GM23338 (cell line): Measurements from ENCODE around the gene CYB561D2. TPM values are rescaled to one million over a fixed set of nuclear protein-coding genes. Genes with fewer than 3 reads are reported as not detected.

Experiments
- ATAC-seq: fragments of 200-7000 bp; cut with Tn5 transposase; 3 replicates; pipeline ENCODE4 v1.9.1; 2020
- DNase-seq: peaks from one replicate; pipeline ENCODE4 v3.0.0-alpha.2; 2015; ENCODE audit warnings: low spot score
- H2AFZ ChIP-seq: fragments of 200-600 bp; sonication (generic); 2 replicates; pipeline ENCODE4 v1.8.0; 2016; ENCODE audit warnings: antibody characterized with exemption, mild to moderate bottlenecking, moderate library complexity
- H3F3A ChIP-seq: fragments of 200-600 bp; sonication (generic); replicated peaks from 2 replicates; pipeline ENCODE4 v1.8.0; 2017; ENCODE audit warnings: antibody characterized with exemption, mixed run types, low read depth
- H3K27ac ChIP-seq: fragments of 200-600 bp; sonication (generic); 2 replicates; pipeline ENCODE4 v1.6.1; 2016; ENCODE audit warnings: low read depth
- H3K27me3 ChIP-seq: fragments of 200-600 bp; sonication (generic); 2 replicates; pipeline ENCODE4 v1.8.0; 2016; ENCODE audit warnings: mild to moderate bottlenecking, mixed run types, moderate library complexity; ENCODE audit not compliant: insufficient read depth
- H3K36me3 ChIP-seq: fragments of 200-600 bp; sonication (generic); 2 replicates; pipeline ENCODE4 v1.8.0; 2016; ENCODE audit warnings: mild to moderate bottlenecking; ENCODE audit not compliant: insufficient read depth
- H3K4me1 ChIP-seq: fragments of 200-600 bp; sonication (generic); 2 replicates; pipeline ENCODE4 v1.8.0; 2016; ENCODE audit warnings: mild to moderate bottlenecking, moderate library complexity; ENCODE audit not compliant: insufficient read depth
- H3K4me2 ChIP-seq: fragments of 200-600 bp; sonication (generic); 2 replicates; pipeline ENCODE4 v1.7.1; 2017; ENCODE audit warnings: mixed run types
- H3K4me3 ChIP-seq: fragments of 200-600 bp; sonication (generic); 2 replicates; pipeline ENCODE4 v1.6.1; 2016; ENCODE audit warnings: mixed run types
- H3K79me2 ChIP-seq: fragments of 200-600 bp; sonication (generic); replicated peaks from 2 replicates; pipeline ENCODE4 v1.8.0; 2017; ENCODE audit warnings: mild to moderate bottlenecking; ENCODE audit not compliant: insufficient read depth
- H3K9me2 ChIP-seq: fragments of 200-600 bp; sonication (generic); 2 replicates; pipeline ENCODE4 v1.8.0; 2017; ENCODE audit not compliant: insufficient read depth
- H4K20me1 ChIP-seq: fragments of 200-600 bp; sonication (generic); replicated peaks from 2 replicates; pipeline ENCODE4 v1.8.0; 2017; ENCODE audit warnings: mild to moderate bottlenecking; ENCODE audit not compliant: insufficient read depth
- H3K27ac Mint-ChIP-seq: 2 replicates; pipeline ENCODE4 v1.8.0; 2020; ENCODE audit warnings: inconsistent platforms, mild to moderate bottlenecking, moderate library complexity, mixed read lengths
- H3K27me3 Mint-ChIP-seq: 3 replicates; pipeline ENCODE4 v1.8.0; 2022; ENCODE audit warnings: low read depth, mild to moderate bottlenecking, moderate library complexity, mixed read lengths, inconsistent platforms; ENCODE audit not compliant: insufficient read depth, poor library complexity
- H3K36me3 Mint-ChIP-seq: 3 replicates; pipeline ENCODE4 v1.8.0; 2021; ENCODE audit warnings: low read depth, mild to moderate bottlenecking, inconsistent platforms, moderate library complexity, mixed read lengths
- H3K4me1 Mint-ChIP-seq: 3 replicates; pipeline ENCODE4 v1.8.0; 2020; ENCODE audit warnings: mild to moderate bottlenecking, inconsistent platforms, mixed read lengths
- H3K4me3 Mint-ChIP-seq: 3 replicates; pipeline ENCODE4 v1.8.0; 2021; ENCODE audit warnings: moderate library complexity, mild to moderate bottlenecking, inconsistent platforms, mixed read lengths
- H3K9me3 Mint-ChIP-seq: 3 replicates; pipeline ENCODE4 v1.8.0; 2020; ENCODE audit warnings: moderate library complexity, mild to moderate bottlenecking, inconsistent platforms, mixed read lengths
- CTCF ChIP-seq, 2 experiments: fragments of 200-600 bp in 1 of 2; sonication (generic) in 1 of 2; conservative IDR thresholded peaks; 2 replicates each; pipeline versions ENCODE4 v1.5.1 to v1.6.1; 2016 to 2017; ENCODE audit warnings: antibody characterized with exemption in 2 of 2, low read depth in 2 of 2, mild to moderate bottlenecking in 2 of 2, moderate library complexity in 1 of 2
- ETS1 ChIP-seq: IDR thresholded peaks from 2 replicates; pipeline ENCODE4 v1.6.1; 2016; ENCODE audit warnings: antibody characterized with exemption
- EZH2 ChIP-seq: fragments of 200-600 bp; sonication (generic); IDR thresholded peaks from one replicate; pipeline ENCODE4 v1.8.0; 2017; ENCODE audit warnings: antibody characterized with exemption, mild to moderate bottlenecking, low read depth; ENCODE audit not compliant: unreplicated experiment
- EZH2phosphoT487 ChIP-seq: fragments of 200-600 bp; sonication (generic); IDR thresholded peaks from one replicate; pipeline ENCODE4 v1.8.1; 2018; ENCODE audit warnings: antibody characterized with exemption; ENCODE audit not compliant: unreplicated experiment
- NANOG ChIP-seq: IDR thresholded peaks from 2 replicates; pipeline ENCODE4 v1.6.1; 2016; ENCODE audit warnings: antibody characterized with exemption, borderline replicate concordance
- POLR2AphosphoS5 ChIP-seq: IDR thresholded peaks from 2 replicates; pipeline ENCODE4 v1.6.1; 2016; ENCODE audit warnings: antibody characterized with exemption, low read depth
- REST ChIP-seq: IDR thresholded peaks from one replicate; pipeline ENCODE4 v1.6.1; 2018; ENCODE audit warnings: antibody characterized with exemption; ENCODE audit not compliant: unreplicated experiment
- STAT1 ChIP-seq: IDR thresholded peaks from one replicate; pipeline ENCODE4 v1.6.1; 2016; ENCODE audit warnings: antibody characterized with exemption; ENCODE audit not compliant: unreplicated experiment
- ZNF114 ChIP-seq: fragments of 250-450 bp; sonication (Bioruptor Pico); IDR thresholded peaks from 2 replicates; pipeline ENCODE4 v1.5.0; 2020; ENCODE audit warnings: mild to moderate bottlenecking, moderate library complexity
- ZNF331 ChIP-seq: fragments of 250-450 bp; sonication (Bioruptor Pico); IDR thresholded peaks from 2 replicates; pipeline ENCODE4 v1.5.0; 2020; ENCODE audit warnings: low read depth, mild to moderate bottlenecking, moderate library complexity
- polyA plus RNA-seq: library from polyadenylated mRNA; unstranded; fragments of >200 nt; fragmentation: Nextera tagmentation; extraction: Ambion mirVana; gene quantifications from 2 replicates; pipeline ENCODE4 v1.2.1, GENCODE V29; 2016
- total RNA-seq: library from RNA; depleted of rRNA; stranded (reverse); fragments of >200 nt; shearing (Covaris generic); gene quantifications from 2 replicates; pipeline ENCODE4 v1.2.3, GENCODE V29; 2014

Gene CYB561D2
- total and polyA plus RNA-seq, 2 experiments from 2014 or later = 10.1 to 18.2 TPM

- TF ChIP-seq REST (no peak), NANOG (no peak), ZNF114 (CRISPR knock-in tag) (no peak), STAT1 (no peak), ZNF331 (no peak), CTCF (conservative IDR thresholded peaks at IDR 0.05; ENCODE audit: low read depth in 2 of 2) (no peak), EZH2phosphoT487 (no peak)
These were observed 2.8 kb downstream of the CYB561D2 start (continued) for GRCh38 chr3:50353245-50354004.

GRCh38 chr3:50354186-50354764, 3.6 kb downstream of the CYB561D2 start:
- peaks cover 6% of the 10 kb centered on the region for H3K27me3 Mint-ChIP-seq
- TF ChIP-seq EZH2phosphoT487 (no peak), CTCF (conservative IDR thresholded peaks at IDR 0.05; ENCODE audit: low read depth in 2 of 2) (no peak), POLR2AphosphoS5 (no peak), EZH2 (no peak), REST (no peak), ETS1 (no peak)

More at GRCh38 chr3:50354186-50354764, 3.6 kb downstream of the CYB561D2 start:
- Mint-ChIP-seq H3K27ac (no peak overlapping the region), H3K9me3 (no peaks in the 10 kb centered on the region), H3K4me1 (peaks cover 29% of the 10 kb centered on the region), H3K36me3 (peaks cover 8% of the 10 kb centered on the region), H3K4me3 (no peak overlapping the region)
- Histone ChIP-seq H3K27ac (no peak overlapping the region), H3F3A (no peaks in the 10 kb centered on the region), H3K4me3 (no peak overlapping the region), H3K4me2 (no peak overlapping the region), H3K36me3 (no peaks in the 10 kb centered on the region), H3K4me1 (peaks cover 13% of the 10 kb centered on the region; the same call in 1 of the 2 replicates), H3K79me2 (peaks cover 21% of the 10 kb centered on the region), H4K20me1 (peaks cover 24% of the 10 kb centered on the region), H3K27me3 (no peaks in the 10 kb centered on the region), H2AFZ (no peak overlapping the region), H3K9me2 (no peaks in the 10 kb centered on the region)
- ATAC-seq (no peak), DNase-seq (no peak)
